Measurements from ENCODE around the gene RNASE11.
A peak's percentile ranks its signal among the peaks of the same experiment; 100 is the strongest.

RNASE11 gene

GRCh38 chr14:20610002-20610765 is 22.4 kb upstream of the RNASE11 start:
- no peaks in the 10 kb centered on the region for H3K9me3 Mint-ChIP-seq
- no peaks in the 10 kb centered on the region for H3K36me3 Mint-ChIP-seq (ENCODE audit: low read depth)
- H3K4me3 Mint-ChIP-seq, result no peak overlapping the region
- H3K4me1 Mint-ChIP-seq, result no peaks in the 10 kb centered on the region
- H3K27ac Mint-ChIP-seq, result no peak overlapping the region
- TF ChIP-seq CTCF (IDR thresholded peaks at IDR 0.05; ENCODE audit: unreplicated experiment in 3 of 3), result no peak
- peaks cover 5% of the 10 kb centered on the region for H3K27me3 Mint-ChIP-seq (ENCODE audit: low read depth)

DNA sequence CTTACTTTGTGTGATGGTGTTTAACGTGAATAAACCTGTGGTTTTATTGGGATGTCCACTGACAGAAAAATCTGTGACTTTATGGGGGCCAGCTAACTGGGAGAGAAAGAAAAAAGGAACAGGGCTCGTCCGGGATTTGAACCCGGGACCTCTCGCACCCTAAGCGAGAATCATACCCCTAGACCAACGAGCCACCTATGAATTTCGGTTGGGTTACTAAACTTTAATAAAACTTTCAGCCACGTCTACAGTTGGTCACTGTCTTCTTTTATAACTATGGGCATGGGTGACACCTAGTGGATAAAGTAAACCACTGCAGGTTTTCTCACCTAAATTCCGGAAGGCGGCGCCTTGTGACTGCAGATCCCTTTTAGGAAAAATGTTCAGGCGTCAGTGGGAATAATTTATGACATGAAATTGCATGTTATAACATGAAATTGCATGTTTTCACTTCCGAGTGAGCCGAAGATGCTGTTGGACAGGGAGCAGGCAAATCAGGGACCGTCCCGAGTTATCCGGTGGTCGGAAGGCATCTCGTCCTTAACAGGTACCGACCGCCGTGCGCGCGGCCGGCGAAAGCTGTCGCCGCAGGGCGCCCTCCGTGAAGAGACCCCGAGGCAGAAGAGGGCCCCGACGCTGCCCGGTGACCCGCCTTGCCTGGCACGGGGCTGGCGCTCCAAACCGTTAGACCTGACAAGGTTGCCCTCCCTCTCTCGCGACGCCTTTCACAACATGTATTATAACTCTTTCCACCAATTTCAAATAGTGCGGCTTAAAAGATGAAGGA is 21.6 kb upstream of the RNASE11 start:
- H3K27ac Mint-ChIP-seq, result no peak overlapping the region
- H3K4me3 Mint-ChIP-seq, result no peak overlapping the region
- TF ChIP-seq CTCF (IDR thresholded peaks at IDR 0.05; ENCODE audit: unreplicated experiment in 3 of 3), result peak; percentile 90 to 98 (median 95)
- H3K9me3 Mint-ChIP-seq, result no peaks in the 10 kb centered on the region
- H3K27me3 Mint-ChIP-seq (ENCODE audit: low read depth), result peaks cover 5% of the 10 kb centered on the region
- no peaks in the 10 kb centered on the region for H3K4me1 Mint-ChIP-seq
- H3K36me3 Mint-ChIP-seq (ENCODE audit: low read depth), result no peaks in the 10 kb centered on the region

GRCh38 chr14:20608383-20609110 is 20.7 kb upstream of the RNASE11 start:
- Mint-ChIP-seq H3K4me3 (peak overlapping the region in 2 of 3 experiments; percentile 19 to 35), H3K9me3 (no peaks in the 10 kb centered on the region), H3K27ac (no peak overlapping the region), H3K36me3 (ENCODE audit: low read depth) (no peaks in the 10 kb centered on the region), H3K27me3 (ENCODE audit: low read depth) (peaks cover 5% of the 10 kb centered on the region), H3K4me1 (no peaks in the 10 kb centered on the region)
- TF ChIP-seq CTCF (IDR thresholded peaks at IDR 0.05; ENCODE audit: unreplicated experiment in 3 of 3), result no peak

DNA sequence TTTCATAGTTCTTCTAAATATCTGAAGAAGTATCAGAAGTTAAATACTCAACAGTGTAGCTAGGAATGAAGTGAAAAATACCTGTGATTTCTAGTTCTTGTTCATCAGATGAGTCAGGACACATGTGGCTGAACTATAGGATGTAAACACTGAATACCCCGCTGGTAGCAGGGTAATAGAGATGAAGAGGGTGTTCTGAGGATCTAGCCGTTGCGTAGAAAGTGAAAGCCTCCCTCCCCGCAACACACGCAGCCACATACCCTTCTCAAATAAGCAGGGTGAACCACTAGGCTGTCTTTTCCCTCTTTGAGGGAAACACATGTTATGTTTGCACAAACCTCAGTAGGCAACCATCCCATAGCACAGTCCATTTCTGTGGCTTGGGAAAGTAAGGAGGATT is 19.8 kb upstream of the RNASE11 start:
- Mint-ChIP-seq H3K27ac (no peak overlapping the region), H3K4me3 (peak overlapping the region in 2 of 3 experiments; percentile 21 to 24), H3K9me3 (no peaks in the 10 kb centered on the region), H3K27me3 (ENCODE audit: low read depth) (peaks cover 5% of the 10 kb centered on the region), H3K4me1 (no peaks in the 10 kb centered on the region), H3K36me3 (ENCODE audit: low read depth) (no peaks in the 10 kb centered on the region)
- no peak for TF ChIP-seq CTCF (IDR thresholded peaks at IDR 0.05; ENCODE audit: unreplicated experiment in 3 of 3)

DNA sequence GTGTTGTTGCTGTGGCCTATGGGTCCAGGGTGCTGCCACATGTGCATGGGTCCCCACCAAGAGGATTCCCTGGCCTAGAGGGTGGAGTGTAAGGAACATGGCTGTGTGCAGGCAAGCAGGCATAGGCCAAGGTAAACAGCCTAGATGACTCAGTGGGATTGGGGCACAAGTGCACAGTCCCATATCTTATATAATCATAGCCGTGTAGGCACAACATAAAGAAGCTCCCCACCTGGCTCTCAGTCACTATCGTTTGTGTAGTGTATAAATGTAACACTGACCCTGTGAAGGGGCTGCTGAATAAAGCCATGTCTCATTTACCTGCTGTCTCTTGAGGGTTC is 19.1 kb upstream of the RNASE11 start:
- Mint-ChIP-seq H3K27me3 (ENCODE audit: low read depth) (peaks cover 5% of the 10 kb centered on the region), H3K27ac (no peak overlapping the region), H3K9me3 (no peaks in the 10 kb centered on the region), H3K36me3 (ENCODE audit: low read depth) (no peaks in the 10 kb centered on the region), H3K4me1 (no peaks in the 10 kb centered on the region), H3K4me3 (no peak overlapping the region)
- TF ChIP-seq CTCF (IDR thresholded peaks at IDR 0.05; ENCODE audit: unreplicated experiment in 3 of 3), result no peak

Data from nephron (organoid).